Measurements from ENCODE around the gene ARAP1.

The ARAP1 gene

GRCh38 chr11:72724851-72725723 is 27.1 kb downstream of the ARAP1 start:
- no peak overlapping the region for H3K4me3 ChIP-seq (ENCODE audit: low read length)
- TF ChIP-seq CTCF (conservative IDR thresholded peaks at IDR 0.05; ENCODE audit: low read length), result peak; percentile 86
- DNase-seq (ENCODE audit: low read depth), result peak; percentile 79

DNA sequence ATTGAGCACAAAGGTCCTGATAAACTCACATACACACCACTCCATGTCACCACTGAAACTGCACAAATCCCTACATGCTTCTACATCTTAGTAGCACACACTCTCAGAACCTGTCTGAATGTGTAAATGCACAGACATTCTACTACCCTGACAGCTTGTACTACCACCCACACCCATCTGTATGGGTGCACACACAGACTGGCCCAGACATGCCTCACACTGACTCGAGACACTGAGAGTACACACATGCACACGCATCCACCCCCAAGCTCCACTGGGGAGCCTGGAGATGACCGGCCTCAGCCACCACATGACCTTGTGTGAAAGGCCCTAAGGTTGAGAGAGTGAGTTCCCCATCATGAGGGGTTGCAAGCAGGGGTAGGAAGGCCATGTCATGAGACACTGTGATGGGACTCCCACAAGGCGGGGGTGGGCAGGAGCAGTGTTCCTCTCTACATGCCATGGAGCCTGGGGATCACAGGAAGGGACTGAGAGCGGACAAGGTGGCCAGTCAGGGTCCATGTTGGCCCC is 28.1 kb downstream of the ARAP1 start:
- DNase-seq (ENCODE audit: low read depth), result no peak
- no peak overlapping the region for H3K4me3 ChIP-seq (ENCODE audit: low read length)
- no peak for TF ChIP-seq CTCF (conservative IDR thresholded peaks at IDR 0.05; ENCODE audit: low read length)

- no peak overlapping the region for H3K4me3 ChIP-seq (ENCODE audit: low read length)
- DNase-seq (ENCODE audit: low read depth), result no peak
- no peak for TF ChIP-seq CTCF (conservative IDR thresholded peaks at IDR 0.05; ENCODE audit: low read length)
Measured at GRCh38 chr11:72723508-72723907, 28.7 kb downstream of the ARAP1 start.

GRCh38 chr11:72722050-72722748 is 30.0 kb downstream of the ARAP1 start:
- no peak for TF ChIP-seq CTCF (conservative IDR thresholded peaks at IDR 0.05; ENCODE audit: low read length)
- peak; percentile 88 for DNase-seq (ENCODE audit: low read depth)
- H3K4me3 ChIP-seq (ENCODE audit: low read length), result peak overlapping the region; percentile 84

- H3K4me3 ChIP-seq (ENCODE audit: low read length), result peak overlapping the region; percentile 84
- no peak for TF ChIP-seq CTCF (conservative IDR thresholded peaks at IDR 0.05; ENCODE audit: low read length)
- DNase-seq (ENCODE audit: low read depth), result no peak
Measured at GRCh38 chr11:72721689-72722049, 30.5 kb downstream of the ARAP1 start.

DNA sequence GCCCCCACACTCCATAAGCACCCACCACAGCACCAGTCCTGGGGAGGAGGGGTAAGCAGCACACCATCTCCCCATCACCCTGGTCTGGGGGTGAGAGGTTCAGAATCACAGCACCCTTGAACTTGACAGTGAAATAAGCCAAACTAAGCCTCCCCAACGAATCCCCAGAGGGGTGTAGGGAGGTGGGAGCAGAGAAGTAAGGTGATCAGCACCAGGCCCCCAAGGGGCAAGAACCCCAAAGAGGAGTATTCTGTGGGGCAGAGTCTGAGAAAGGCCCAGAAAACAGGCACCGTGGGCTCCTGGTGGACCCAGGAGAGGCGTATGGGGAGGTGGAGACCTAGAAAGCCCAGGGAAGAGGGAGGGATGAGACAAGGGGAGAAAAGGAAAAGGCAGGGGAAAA is 30.9 kb downstream of the ARAP1 start:
- no peak for DNase-seq (ENCODE audit: low read depth)
- peak overlapping the region; percentile 84 for H3K4me3 ChIP-seq (ENCODE audit: low read length)
- TF ChIP-seq CTCF (conservative IDR thresholded peaks at IDR 0.05; ENCODE audit: low read length), result no peak

Data from AG10803 (cell line).